ENCODE results near the gene TACC2.
"Not testable (repeated sequence)": the region's sequence is repeated elsewhere in the genome, so short reads cannot be mapped to it uniquely, and the experiment has no call there.

The TACC2 gene

DNA sequence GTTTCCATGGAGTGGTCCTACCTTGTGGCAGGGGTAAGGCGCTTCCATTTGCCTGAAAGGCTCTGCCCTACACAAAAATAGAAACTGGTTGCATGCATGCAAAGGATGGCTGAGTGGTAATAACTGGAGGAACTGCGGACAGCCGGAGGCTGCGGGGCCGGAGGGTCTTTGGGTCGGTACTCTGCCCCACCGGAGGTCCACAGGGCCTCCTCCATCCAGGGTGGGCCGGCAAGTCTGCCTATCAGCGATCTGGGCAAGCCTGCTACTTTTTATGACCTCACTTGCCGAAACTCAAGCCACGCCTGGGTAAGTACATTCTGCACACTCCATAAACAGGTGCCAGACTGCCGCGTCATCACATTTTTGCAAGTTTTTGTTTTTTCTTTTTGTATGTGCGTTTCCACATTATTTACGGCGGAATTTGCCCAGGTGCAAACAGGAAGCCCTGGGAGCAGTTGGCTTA lies 30.0 kb downstream of the TACC2 start:
- TF ChIP-seq, protein P1, sequence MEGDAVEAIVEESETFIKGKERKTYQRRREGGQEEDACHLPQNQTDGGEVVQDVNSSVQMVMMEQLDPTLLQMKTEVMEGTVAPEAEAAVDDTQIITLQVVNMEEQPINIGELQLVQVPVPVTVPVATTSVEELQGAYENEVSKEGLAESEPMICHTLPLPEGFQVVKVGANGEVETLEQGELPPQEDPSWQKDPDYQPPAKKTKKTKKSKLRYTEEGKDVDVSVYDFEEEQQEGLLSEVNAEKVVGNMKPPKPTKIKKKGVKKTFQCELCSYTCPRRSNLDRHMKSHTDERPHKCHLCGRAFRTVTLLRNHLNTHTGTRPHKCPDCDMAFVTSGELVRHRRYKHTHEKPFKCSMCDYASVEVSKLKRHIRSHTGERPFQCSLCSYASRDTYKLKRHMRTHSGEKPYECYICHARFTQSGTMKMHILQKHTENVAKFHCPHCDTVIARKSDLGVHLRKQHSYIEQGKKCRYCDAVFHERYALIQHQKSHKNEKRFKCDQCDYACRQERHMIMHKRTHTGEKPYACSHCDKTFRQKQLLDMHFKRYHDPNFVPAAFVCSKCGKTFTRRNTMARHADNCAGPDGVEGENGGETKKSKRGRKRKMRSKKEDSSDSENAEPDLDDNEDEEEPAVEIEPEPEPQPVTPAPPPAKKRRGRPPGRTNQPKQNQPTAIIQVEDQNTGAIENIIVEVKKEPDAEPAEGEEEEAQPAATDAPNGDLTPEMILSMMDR (IDR thresholded peaks at IDR 0.05; ENCODE audit: insufficient read depth, low read depth, low read length, missing control alignments): no peak
- no peak overlapping the region for H3K4me3 ChIP-seq (ENCODE audit: low read depth, low read length)
- DNase-seq (ENCODE audit: low read depth): no peak

DNA sequence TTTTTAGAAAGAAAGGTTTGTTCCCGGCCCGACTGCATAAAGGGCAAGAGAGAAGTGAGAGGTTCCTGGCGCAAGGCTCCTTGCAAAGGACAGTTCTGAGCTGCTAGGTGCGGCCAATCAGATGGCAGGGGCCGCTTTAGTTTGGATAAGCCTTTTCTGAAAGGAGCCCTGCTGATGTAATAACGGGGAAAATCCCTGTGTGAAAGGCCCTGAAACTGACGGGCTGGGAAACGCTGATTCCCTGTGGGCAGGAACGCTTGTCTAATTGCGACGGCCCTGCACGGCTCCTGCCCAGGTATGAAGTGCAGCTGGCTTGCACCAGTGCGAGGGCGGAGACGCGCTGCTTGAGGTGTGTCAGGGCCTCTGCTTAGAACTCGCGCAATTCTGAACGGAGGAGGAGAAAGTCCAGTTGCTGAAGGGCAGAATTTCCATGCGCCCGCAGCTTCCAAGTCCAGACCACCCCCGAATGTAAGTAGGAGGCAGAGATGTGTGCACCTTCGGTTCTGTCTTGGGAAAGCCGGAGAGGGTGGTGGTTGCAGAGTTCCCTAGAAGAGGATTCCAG lies 30.5 kb downstream of the TACC2 start:
- no peak for DNase-seq (ENCODE audit: low read depth)
- no peak overlapping the region for H3K4me3 ChIP-seq (ENCODE audit: low read depth, low read length)
- TF ChIP-seq, protein P1 (IDR thresholded peaks at IDR 0.05; ENCODE audit: insufficient read depth, low read depth, low read length, missing control alignments): no peak

DNA sequence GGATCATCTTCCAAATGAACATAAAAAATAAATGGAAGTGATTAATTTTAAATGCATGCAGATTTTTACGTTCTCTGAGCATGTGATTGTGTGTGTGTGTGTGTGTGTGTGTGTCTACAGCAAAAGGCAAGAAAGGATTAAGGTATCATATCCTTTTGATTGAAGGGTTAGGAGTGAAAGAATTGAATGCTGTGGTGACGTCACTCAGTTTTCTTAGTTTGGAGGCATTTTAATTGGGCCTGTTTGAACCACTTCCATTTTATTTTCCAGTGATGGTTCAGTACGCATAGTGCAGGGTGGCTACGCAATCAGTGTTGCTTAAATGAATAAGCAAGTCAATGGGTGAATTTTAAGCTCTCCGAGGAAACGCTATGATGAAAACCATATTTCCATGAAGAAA lies 31.3 kb downstream of the TACC2 start:
- TF ChIP-seq, protein P1 (IDR thresholded peaks at IDR 0.05; ENCODE audit: insufficient read depth, low read depth, low read length, missing control alignments): no peak
- H3K4me3 ChIP-seq (ENCODE audit: low read depth, low read length): no peak overlapping the region
- DNase-seq (ENCODE audit: low read depth): no peak

DNA sequence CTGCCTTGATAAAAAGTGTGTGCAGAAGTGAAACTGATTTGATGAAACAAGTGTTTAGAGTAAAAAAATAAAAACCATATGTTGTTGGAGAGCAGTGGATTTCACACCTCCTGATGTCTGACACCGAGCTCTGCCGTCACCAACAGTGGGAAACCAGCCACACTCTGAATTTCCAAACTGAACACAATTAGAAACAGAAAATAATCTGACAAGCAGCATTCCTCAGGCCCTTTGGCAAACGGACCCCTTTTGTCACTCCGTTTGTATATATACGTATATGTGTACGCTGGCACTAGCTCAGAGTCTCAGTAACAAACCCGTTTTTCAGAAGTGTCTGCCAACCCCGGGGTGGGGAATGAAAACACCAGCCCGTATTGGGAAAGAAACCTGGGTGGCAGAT lies 32.4 kb downstream of the TACC2 start:
- H3K4me3 ChIP-seq (ENCODE audit: low read depth, low read length): no peak overlapping the region
- TF ChIP-seq, protein P1 (IDR thresholded peaks at IDR 0.05; ENCODE audit: insufficient read depth, low read depth, low read length, missing control alignments): no peak
- DNase-seq (ENCODE audit: low read depth): no peak

DNA sequence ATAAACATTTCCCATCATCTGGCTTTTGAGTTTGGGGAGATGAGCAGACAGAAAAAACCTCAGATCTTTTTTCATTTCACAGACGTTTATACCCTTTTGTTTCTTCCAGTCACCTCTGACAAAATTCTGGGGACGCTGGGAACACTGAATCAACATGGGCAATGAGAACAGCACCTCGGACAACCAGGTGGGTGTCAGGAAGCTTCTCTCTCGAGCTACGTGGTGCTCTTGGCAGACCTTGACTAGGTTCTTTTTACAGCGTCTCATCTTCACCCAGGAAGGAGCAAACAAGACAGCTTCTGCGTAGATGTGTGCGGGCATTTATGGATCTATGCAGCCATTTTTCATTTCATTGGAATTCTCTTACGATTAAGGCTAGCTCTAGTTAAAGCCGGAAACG lies 32.9 kb downstream of the TACC2 start:
- H3K4me3 ChIP-seq (ENCODE audit: low read depth, low read length): no peak overlapping the region
- no peak for DNase-seq (ENCODE audit: low read depth)
- TF ChIP-seq, protein P1 (IDR thresholded peaks at IDR 0.05; ENCODE audit: insufficient read depth, low read depth, low read length, missing control alignments): no peak

DNA sequence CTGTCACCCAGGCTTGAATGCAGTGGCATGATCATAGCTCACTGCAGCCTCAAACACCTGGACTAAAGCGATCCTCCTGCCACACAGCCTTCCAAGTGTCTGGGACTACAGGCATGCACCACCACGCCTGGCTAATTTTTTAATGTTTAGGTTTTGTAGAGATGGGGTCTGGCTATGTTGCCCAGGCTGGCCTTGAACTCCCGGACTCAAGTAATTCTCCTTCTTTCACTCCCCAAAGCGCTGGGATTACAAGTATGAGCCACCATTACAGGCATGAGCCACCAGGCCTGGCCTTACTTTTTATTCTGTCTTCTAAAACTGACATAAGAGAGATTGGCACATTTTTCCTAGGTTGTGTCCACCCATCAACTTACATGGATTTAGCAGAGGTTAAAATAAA lies 33.3 kb downstream of the TACC2 start:
- no peak for DNase-seq (ENCODE audit: low read depth)
- TF ChIP-seq, protein P1 (IDR thresholded peaks at IDR 0.05; ENCODE audit: insufficient read depth, low read depth, low read length, missing control alignments): no peak
- no peak overlapping the region for H3K4me3 ChIP-seq (ENCODE audit: low read depth, low read length)

DNA sequence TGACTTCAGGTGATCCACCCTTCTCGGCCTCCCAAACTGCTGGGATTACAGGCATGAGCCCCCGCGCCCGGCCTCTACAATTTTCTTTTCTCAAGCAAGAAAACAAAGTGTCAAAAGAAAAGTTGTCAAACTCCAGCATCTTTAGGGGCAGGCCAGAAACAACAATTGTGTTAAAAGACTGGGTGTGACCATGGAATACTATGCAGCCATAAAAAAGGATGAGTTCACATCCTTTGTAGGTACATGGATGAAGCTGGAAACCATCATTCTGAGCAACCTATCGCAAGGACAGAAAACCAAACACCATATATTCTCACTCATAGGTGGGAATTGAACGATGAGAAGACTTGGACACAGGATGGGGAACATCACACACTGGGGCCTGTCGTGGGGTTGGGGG lies 34.3 kb downstream of the TACC2 start:
- DNase-seq (ENCODE audit: low read depth); H3K4me3 ChIP-seq (ENCODE audit: low read depth, low read length): not testable (repeated sequence)

All from GM12865 (cell line).